WTC11 (cell line): ENCODE data around the gene SPACA9.

Source experiments
- ATF2 ChIP-seq: sonication (generic); formaldehyde crosslinking; IDR thresholded peaks from 2 replicates; pipeline ENCODE4 v1.8.1; 2022; ENCODE audit warnings: low read depth, missing genetic modification reagents, borderline replicate concordance
- CREB1 ChIP-seq: sonication (generic); formaldehyde crosslinking; IDR thresholded peaks from 2 replicates; pipeline ENCODE4 v1.8.0; 2023; ENCODE audit warnings: mild to moderate bottlenecking, missing genetic modification reagents
- CTCF ChIP-seq: fragments of 200-600 bp; IDR thresholded peaks from 2 replicates; pipeline ENCODE4 v1.8.0; 2022; ENCODE audit warnings: antibody characterized with exemption
- FOXJ3 ChIP-seq: sonication (generic); formaldehyde crosslinking; IDR thresholded peaks from 2 replicates; pipeline ENCODE4 v1.9.0; 2021; ENCODE audit warnings: missing genetic modification reagents, mild to moderate bottlenecking, borderline replicate concordance
- FOXP1 ChIP-seq: sonication (generic); formaldehyde crosslinking; IDR thresholded peaks from 2 replicates; pipeline ENCODE4 v1.8.0; 2022; ENCODE audit warnings: missing genetic modification reagents, mild to moderate bottlenecking, moderate library complexity, borderline replicate concordance
- HMGXB4 ChIP-seq: sonication (generic); formaldehyde crosslinking; IDR thresholded peaks from 2 replicates; pipeline ENCODE4 v1.8.1; 2023; ENCODE audit warnings: mild to moderate bottlenecking, moderate library complexity, missing genetic modification reagents
- IRF1 ChIP-seq: sonication (generic); formaldehyde crosslinking; IDR thresholded peaks from 2 replicates; pipeline ENCODE4 v1.8.0; 2023; ENCODE audit warnings: missing genetic modification reagents
- MXD4 ChIP-seq: fragments of 250-450 bp; sonication (Bioruptor Pico); IDR thresholded peaks from 2 replicates; pipeline ENCODE4 v1.8.0; 2021; ENCODE audit warnings: mild to moderate bottlenecking, moderate library complexity, borderline replicate concordance
- NR3C1 ChIP-seq: sonication (generic); formaldehyde crosslinking; conservative IDR thresholded peaks from 2 replicates; pipeline ENCODE4 v1.8.1; 2023; ENCODE audit warnings: low read depth, mild to moderate bottlenecking, missing genetic modification reagents
- SMAD3 ChIP-seq: sonication (generic); formaldehyde crosslinking; IDR thresholded peaks from 2 replicates; pipeline ENCODE4 v1.8.0; 2022; ENCODE audit warnings: missing genetic modification reagents, mild to moderate bottlenecking, borderline replicate concordance
- TP53 ChIP-seq: sonication (generic); formaldehyde crosslinking; IDR thresholded peaks from 2 replicates; pipeline ENCODE4 v1.8.1; 2023; ENCODE audit warnings: mild to moderate bottlenecking, missing genetic modification reagents
- USF2 ChIP-seq: sonication (generic); formaldehyde crosslinking; IDR thresholded peaks from 2 replicates; pipeline ENCODE4 v1.8.1; 2023; ENCODE audit warnings: mild to moderate bottlenecking, missing genetic modification reagents, moderate library complexity
- ZNF317 ChIP-seq: sonication (generic); formaldehyde crosslinking; IDR thresholded peaks from 2 replicates; pipeline ENCODE4 v1.8.1; 2023; ENCODE audit warnings: low read depth, mild to moderate bottlenecking, moderate library complexity, missing genetic modification reagents, borderline replicate concordance
- ZNF512 ChIP-seq: sonication (generic); formaldehyde crosslinking; IDR thresholded peaks from 2 replicates; pipeline ENCODE4 v1.8.1; 2022; ENCODE audit warnings: missing genetic modification reagents, borderline replicate concordance

- TF ChIP-seq CREB1 (CRISPR knock-in tag) (no peak), ATF2 (CRISPR knock-in tag) (no peak), CTCF (no peak), SMAD3 (CRISPR knock-in tag) (no peak), HMGXB4 (no peak), MXD4 (no peak), IRF1 (no peak), NR3C1 (CRISPR knock-in tag) (no peak), FOXJ3 (CRISPR knock-in tag) (no peak), ZNF317 (CRISPR knock-in tag) (no peak), TP53 (CRISPR knock-in tag) (no peak), FOXP1 (CRISPR knock-in tag) (no peak), USF2 (CRISPR knock-in tag) (no peak), ZNF512 (CRISPR knock-in tag) (no peak)
Observed at GRCh38 chr9:132876849-132877248, 1.8 kb upstream of the SPACA9 start.
